Smooth muscle cell (in vitro differentiated cells): ENCODE data around the gene CDK5RAP3. TPM values are rescaled to one million over a fixed set of nuclear protein-coding genes. Genes with fewer than 3 reads are reported as not detected.

Source experiments
- DNase-seq: peaks from one replicate; lab custom pipeline; 2025; ENCODE audit not compliant: unreplicated experiment; lab: John Stamatoyannopoulos, UW
- H2AFZ ChIP-seq: fragments of 200-600 bp; sonication (generic); 2 replicates; pipeline ENCODE4 v1.6.0; 2016; ENCODE audit warnings: antibody characterized with exemption, low read depth, mild to moderate bottlenecking
- H3F3A ChIP-seq: fragments of 200-600 bp; sonication (generic); 2 replicates; pipeline ENCODE4 v1.6.0; 2017; ENCODE audit warnings: antibody characterized with exemption, low read depth
- H3K27ac ChIP-seq: fragments of 200-600 bp; sonication (generic); 2 replicates; pipeline ENCODE4 v1.5.1; 2016; ENCODE audit warnings: low read depth, mild to moderate bottlenecking
- H3K27me3 ChIP-seq: fragments of 200-600 bp; sonication (generic); 2 replicates; pipeline ENCODE4 v1.6.1; 2016; ENCODE audit warnings: low read depth, mild to moderate bottlenecking
- H3K36me3 ChIP-seq: fragments of 200-600 bp; sonication (generic); 2 replicates; pipeline ENCODE4 v1.5.1; 2016; ENCODE audit warnings: low read depth
- H3K4me1 ChIP-seq: fragments of 200-600 bp; sonication (generic); 2 replicates; pipeline ENCODE4 v1.5.1; 2016; ENCODE audit warnings: low read depth
- H3K4me2 ChIP-seq: fragments of 200-600 bp; sonication (generic); 2 replicates; pipeline ENCODE4 v1.6.0; 2016; ENCODE audit warnings: mild to moderate bottlenecking
- H3K4me3 ChIP-seq: fragments of 200-600 bp; sonication (generic); 2 replicates; pipeline ENCODE4 v1.5.1; 2016; ENCODE audit warnings: mild to moderate bottlenecking
- H3K79me2 ChIP-seq: fragments of 200-600 bp; sonication (generic); 2 replicates; pipeline ENCODE4 v1.6.0; 2016; ENCODE audit warnings: low read depth, mild to moderate bottlenecking
- H3K9ac ChIP-seq: fragments of 200-600 bp; sonication (generic); 2 replicates; pipeline ENCODE4 v1.6.0; 2016; ENCODE audit warnings: low read depth
- H3K9me3 ChIP-seq: fragments of 200-600 bp; sonication (generic); replicated peaks from 2 replicates; pipeline ENCODE4 v1.5.1; 2016; ENCODE audit warnings: low read depth
- H4K20me1 ChIP-seq: fragments of 200-600 bp; sonication (generic); 2 replicates; pipeline ENCODE4 v1.6.0; 2016; ENCODE audit warnings: low read depth
- CTCF ChIP-seq: fragments of 200-600 bp; sonication (generic); IDR thresholded peaks from 2 replicates; pipeline ENCODE4 v1.5.1; 2017; ENCODE audit warnings: borderline replicate concordance, mild to moderate bottlenecking, antibody characterized with exemption; ENCODE audit not compliant: insufficient read depth, poor library complexity, severe bottlenecking
- WGBS: methylation state at CpG from one replicate; pipeline ENCODE4 v1.1.7; 2016; ENCODE audit warnings: low lambda C conversion rate; 5-methylcytosine and 5-hydroxymethylcytosine counted together
- polyA plus RNA-seq: library from polyadenylated mRNA; unstranded; fragments of >200 nt; fragmentation: Nextera tagmentation; extraction: Ambion mirVana; gene quantifications from 2 replicates; pipeline ENCODE4 v1.2.1, GENCODE V29; 2016
- total RNA-seq: library from RNA; depleted of rRNA; stranded (reverse); fragments of >200 nt; gene quantifications from 2 replicates; pipeline ENCODE4 v1.2.3, GENCODE V29; 2014

The CDK5RAP3 gene
- total and polyA plus RNA-seq, 2 experiments from 2014 or later = 79.6 to 119 TPM

DNA sequence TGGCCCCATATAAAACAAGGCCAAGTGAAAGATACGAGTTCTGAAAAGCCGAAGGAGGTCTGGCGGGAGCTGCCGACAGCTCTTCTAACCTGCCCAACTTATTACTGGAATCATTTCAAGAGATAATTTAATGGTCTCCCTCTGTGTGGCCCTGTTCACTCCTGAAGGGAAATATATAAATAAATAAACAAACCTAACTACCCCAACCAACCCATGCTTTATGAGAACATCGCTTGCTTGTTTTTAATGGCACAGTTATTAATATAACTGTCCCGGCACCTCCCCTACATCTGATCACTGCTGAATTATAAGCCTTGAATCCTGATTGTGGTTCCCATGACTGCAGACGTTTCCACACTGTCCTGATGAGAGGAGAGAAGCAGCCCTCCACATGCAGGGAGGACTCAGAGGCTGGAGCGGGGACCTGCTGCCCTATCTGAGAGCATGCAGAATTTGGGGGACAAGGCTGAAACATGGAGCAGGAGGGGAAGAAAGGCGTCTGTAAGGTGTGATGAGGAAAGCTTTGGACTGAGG, 22.2 kb downstream of the CDK5RAP3 start:
- TF ChIP-seq CTCF = no peak
- Histone ChIP-seq H3K4me3 (no peak overlapping the region), H3K4me1 (peaks cover 66% of the 10 kb centered on the region), H3K9ac (no peak overlapping the region), H3K79me2 (no peaks in the 10 kb centered on the region), H3K9me3 (no peaks in the 10 kb centered on the region), H4K20me1 (no peaks in the 10 kb centered on the region), H2AFZ (no peak overlapping the region), H3K36me3 (no peaks in the 10 kb centered on the region), H3F3A (no peaks in the 10 kb centered on the region), H3K27ac (no peak overlapping the region), H3K4me2 (no peak overlapping the region), H3K27me3 (no peaks in the 10 kb centered on the region)
- DNase-seq = no peak
- WGBS = 67% methylated on average over 9 of the region's 9 CpGs

DNA sequence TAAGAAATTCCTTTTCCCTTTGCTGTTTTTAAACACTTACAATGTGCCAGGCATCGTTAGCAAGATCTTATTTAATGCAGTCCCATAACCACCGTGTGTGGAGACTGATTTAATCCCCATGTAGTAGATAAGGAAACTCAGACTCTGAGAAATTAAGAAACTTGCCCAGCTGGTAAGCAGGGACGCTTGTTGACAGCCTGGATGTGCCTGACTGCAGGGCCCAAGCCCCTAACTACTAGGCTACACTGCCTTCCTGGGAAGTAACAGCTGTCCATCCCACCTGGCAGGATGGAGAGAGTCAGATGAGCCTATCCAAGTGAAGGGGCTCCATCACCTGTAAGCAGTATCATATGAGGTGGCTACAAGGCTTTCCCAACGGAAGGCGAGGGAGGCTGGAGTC, 23.1 kb downstream of the CDK5RAP3 start:
- Histone ChIP-seq H4K20me1 (no peaks in the 10 kb centered on the region), H3K9me3 (no peaks in the 10 kb centered on the region), H2AFZ (no peak overlapping the region), H3K27ac (no peak overlapping the region), H3K36me3 (no peaks in the 10 kb centered on the region), H3F3A (no peaks in the 10 kb centered on the region), H3K4me3 (no peak overlapping the region), H3K79me2 (no peaks in the 10 kb centered on the region), H3K27me3 (no peaks in the 10 kb centered on the region), H3K4me2 (no peak overlapping the region), H3K4me1 (peaks cover 66% of the 10 kb centered on the region), H3K9ac (no peak overlapping the region)
- no peak for TF ChIP-seq CTCF
- DNase-seq = no peak
- 59% methylated on average over 5 of the region's 5 CpGs for WGBS

- Histone ChIP-seq H3K4me2 (no peak overlapping the region), H3F3A (no peaks in the 10 kb centered on the region), H2AFZ (no peak overlapping the region), H3K9ac (no peak overlapping the region), H3K9me3 (no peaks in the 10 kb centered on the region), H3K27me3 (no peaks in the 10 kb centered on the region), H3K27ac (no peak overlapping the region), H3K4me1 (peaks cover 67% of the 10 kb centered on the region), H4K20me1 (no peaks in the 10 kb centered on the region), H3K79me2 (no peaks in the 10 kb centered on the region), H3K4me3 (no peak overlapping the region), H3K36me3 (no peaks in the 10 kb centered on the region)
- DNase-seq = no peak
- WGBS = 98% methylated on average over 4 of the region's 4 CpGs
- no peak for TF ChIP-seq CTCF
Observed at GRCh38 chr17:47994724-47995123, 23.8 kb downstream of the CDK5RAP3 start.

- DNase-seq = no peak
- no peak overlapping the region for H3K9ac ChIP-seq
- H3K4me2 ChIP-seq = no peak overlapping the region
- H3K4me3 ChIP-seq = no peak overlapping the region
- H3F3A ChIP-seq = no peaks in the 10 kb centered on the region
- no peaks in the 10 kb centered on the region for H3K27me3 ChIP-seq
- H3K27ac ChIP-seq = no peak overlapping the region
- no peak overlapping the region for H2AFZ ChIP-seq
- no peaks in the 10 kb centered on the region for H4K20me1 ChIP-seq
- no peaks in the 10 kb centered on the region for H3K79me2 ChIP-seq
- peaks cover 60% of the 10 kb centered on the region for H3K4me1 ChIP-seq
- no peaks in the 10 kb centered on the region for H3K36me3 ChIP-seq
- no peaks in the 10 kb centered on the region for H3K9me3 ChIP-seq
- TF ChIP-seq CTCF = no peak
- 71% methylated on average over 10 of the region's 13 CpGs for WGBS
Observed at GRCh38 chr17:47995241-47995935, 24.5 kb downstream of the CDK5RAP3 start.
